ENCODE measurements around the gene SPON1. TPM values are rescaled to one million over a fixed set of nuclear protein-coding genes. Genes with fewer than 3 reads are reported as not detected.

SPON1 gene
- total RNA-seq, 1 experiment from 2014 or later = 0.20 TPM

DNA sequence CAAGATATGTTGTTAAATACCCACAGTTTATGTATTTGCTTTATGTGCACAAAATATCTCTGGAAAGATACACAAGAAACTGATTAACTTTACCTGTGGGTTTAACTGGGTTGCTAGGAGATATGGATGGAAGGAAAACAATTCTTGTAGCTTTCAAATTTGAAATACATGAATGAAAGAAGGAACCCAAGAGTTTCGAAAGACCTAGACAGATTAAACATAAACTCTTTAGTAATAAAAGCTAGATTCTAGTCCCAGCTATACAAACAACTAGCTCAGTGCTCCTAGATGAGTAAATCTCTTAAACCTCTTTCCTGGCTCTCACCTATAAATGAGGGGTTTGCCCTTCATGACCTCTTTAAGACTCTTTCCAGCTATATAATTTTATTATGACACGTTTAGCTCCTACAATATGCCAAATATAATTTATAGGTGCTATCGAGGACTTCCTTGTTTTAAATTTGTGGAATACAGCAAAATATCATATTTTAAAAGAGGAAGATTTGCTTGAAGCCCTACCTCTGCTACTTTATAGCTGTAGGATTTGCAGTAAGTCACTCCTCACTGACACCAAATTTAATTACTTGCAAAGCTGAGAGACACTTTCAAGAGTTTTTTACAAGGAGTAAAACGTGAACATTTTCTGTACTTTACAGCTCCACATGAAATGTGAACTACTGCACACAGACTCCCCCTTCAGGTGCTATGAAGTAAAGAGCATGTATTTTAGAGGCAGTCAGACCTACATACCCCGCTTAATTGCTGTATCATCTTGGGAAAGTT lies 345.8 kb downstream of the SPON1 start:
- Histone ChIP-seq H2BK12ac (ENCODE audit: insufficient read length, low read depth, low read length) (no peak overlapping the region), H2AK5ac (ENCODE audit: insufficient read length, low read length) (no peak overlapping the region), H3K79me1 (ENCODE audit: insufficient read depth, low read depth, low read length, poor library complexity, severe bottlenecking) (peaks cover 12% of the 10 kb centered on the region), H3K23ac (ENCODE audit: insufficient read length, low read depth, low read length) (no peak overlapping the region), H3K9me3 (ENCODE audit: control insufficient read depth, low read depth, low read length) (no peaks in the 10 kb centered on the region), H4K20me1 (ENCODE audit: control insufficient read depth, insufficient read depth, insufficient read length) (no peaks in the 10 kb centered on the region), H3K27ac (ENCODE audit: insufficient read length, low read depth, low read length) (no peak overlapping the region), H4K8ac (replicated peaks; ENCODE audit: insufficient read length, low read depth, low read length) (no peak overlapping the region), H2BK5ac (ENCODE audit: insufficient read length, low read length) (no peak overlapping the region), H2BK20ac (ENCODE audit: low read depth, low read length, poor library complexity, severe bottlenecking) (no peak overlapping the region), H3T11ph (ENCODE audit: low read length) (no peak overlapping the region), H3K4me1 (ENCODE audit: insufficient read depth, low read length) (peaks cover 24% of the 10 kb centered on the region; the same call in 1 of the 2 replicates), H3K9ac (ENCODE audit: extremely low read depth, insufficient read length, low read length) (no peak overlapping the region), H4K5ac (ENCODE audit: insufficient read length, low read depth, low read length) (no peak overlapping the region), H3K56ac (ENCODE audit: insufficient read length, low read depth, low read length) (no peak overlapping the region), H2AFZ (ENCODE audit: low read length) (no peak overlapping the region), H3K23me2 (ENCODE audit: insufficient read length, low read depth, low read length, poor library complexity, severe bottlenecking) (no peaks in the 10 kb centered on the region), H3K18ac (ENCODE audit: insufficient read length, low read depth, low read length) (no peak overlapping the region), H4K91ac (ENCODE audit: insufficient read length, low read depth, low read length) (no peak overlapping the region), H3K79me2 (ENCODE audit: insufficient read depth, low read length) (peaks cover 70% of the 10 kb centered on the region; the same call in 1 of the 2 replicates), H2BK120ac (ENCODE audit: low read depth, low read length, poor library complexity, severe bottlenecking) (no peak overlapping the region), H3K4ac (ENCODE audit: low read depth, low read length) (no peak overlapping the region), H3K27me3 (ENCODE audit: insufficient read depth, low read length) (no peaks in the 10 kb centered on the region), H2BK15ac (ENCODE audit: low read depth, low read length) (no peak overlapping the region), H3K4me2 (ENCODE audit: insufficient read depth, insufficient read length, low read length) (no peak overlapping the region), H3K14ac (ENCODE audit: insufficient read depth, low read length) (no peak overlapping the region)
- TF ChIP-seq CTCF (conservative IDR thresholded peaks at IDR 0.05) = peak; percentile 69
- Mint-ChIP-seq H3K36me3 (ENCODE audit: insufficient read depth in 1 of 3, low read depth in 3 of 3) (no peaks in the 10 kb centered on the region), H3K27me3 (ENCODE audit: low read depth) (no peaks in the 10 kb centered on the region), H3K4me1 (peaks cover 32 to 51% of the 10 kb centered on the region in 2 experiments), H3K9me3 (no peaks in the 10 kb centered on the region), H3K4me3 (no peak overlapping the region), H3K27ac (peak overlapping the region in 1 of 3 experiments; percentile 40; a peak in 1 of 7 replicates)
- no peak for DNase-seq
- no CpG with 5 or more reads among the region's 5 CpGs for whole genome bisulfite sequencing (ENCODE audit: extremely low coverage, insufficient read length, low lambda C conversion rate)

Measured in H9 (cell line).